Left colon (tissue), 2 donors: ENCODE results near the gene NRIP1. TPM values are rescaled to one million over a fixed set of nuclear protein-coding genes. Genes with fewer than 3 reads are reported as not detected.
"Not testable (repeated sequence)": the region's sequence is repeated elsewhere in the genome, so short reads cannot be mapped to it uniquely, and the experiment has no call there.

Experiments used
- ATAC-seq: fragments of 200-7000 bp; cut with Tn5 transposase; one replicate; pipeline ENCODE4 v1.9.1; 2020; ENCODE audit warnings: mild to moderate bottlenecking, moderate library complexity
- DNase-seq, 2 donors: peaks; one replicate each; pipeline ENCODE4 v3.0.0-alpha.2; 2020
- intact Hi-C, 2 donors: fragments of 100-400 bp; cut with DNase I in 1 of 2; cut with micrococcal nuclease in 1 of 2; formaldehyde crosslinking; loops; one replicate each; pipeline versions ENCODE4 v1.11.2 to v1.14.0; 2022; cut with DNase I, micrococcal nuclease
- total RNA-seq, 2 donors: library from RNA; stranded (reverse); fragmentation: NEBNext Ultra II Directional; extraction: Animal tissue kit (Norgen Biotek cat#: 25700); gene quantifications; one replicate each; pipeline ENCODE4 v1.2.1, GENCODE V29; 2021
- donor health status: DM: no; HTN: no; CAD: no.
- donor health status: DM: yes; HTN: yes; CAD: no.

The NRIP1 gene
- total RNA-seq, 2 donors from 2014 or later = 78.5 to 82.9 TPM

DNA sequence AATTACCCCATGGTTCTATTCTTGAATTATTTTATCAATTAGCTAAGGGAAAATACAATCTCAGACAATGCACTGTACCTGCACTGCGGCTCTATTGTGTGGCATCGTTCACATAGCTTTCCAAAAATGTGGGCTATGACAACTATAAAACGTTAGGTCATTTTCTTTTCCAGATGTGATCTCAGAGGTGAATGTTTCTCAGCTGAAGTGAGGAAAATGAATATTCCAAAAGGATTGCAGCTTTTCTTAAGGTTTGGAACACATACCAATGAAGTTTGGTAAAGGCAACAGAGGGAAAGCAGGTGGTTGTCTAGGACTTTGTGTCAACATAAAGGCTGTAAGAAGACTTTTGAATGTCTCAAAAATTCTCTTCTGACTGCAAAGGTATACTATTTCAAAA lies 105.5 kb downstream of the NRIP1 start:
- intact Hi-C loops = no loop called here
- ATAC-seq (peak; percentile 12), DNase-seq (no peak)

DNA sequence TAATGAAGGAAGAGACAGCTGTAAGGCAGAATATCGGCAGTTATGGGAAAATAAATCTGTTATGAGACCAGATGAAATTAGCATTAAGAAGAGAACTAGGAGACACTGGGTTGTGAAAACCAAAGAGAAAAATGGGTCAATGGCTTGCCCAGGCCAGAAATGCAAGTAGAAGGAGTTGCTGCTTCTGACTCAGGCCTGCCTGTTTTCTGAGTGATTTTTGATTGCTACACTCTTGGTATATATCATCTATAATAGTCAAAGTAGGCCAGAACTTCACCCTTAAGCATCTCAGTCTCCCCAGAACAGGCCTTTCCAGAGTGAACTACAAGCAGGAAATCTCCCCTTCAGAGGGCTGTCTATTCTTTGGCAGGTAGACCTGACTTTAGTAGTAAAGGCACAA lies 107.0 kb downstream of the NRIP1 start:
- intact Hi-C loops = no loop called here
- DNase-seq = no peak

DNA sequence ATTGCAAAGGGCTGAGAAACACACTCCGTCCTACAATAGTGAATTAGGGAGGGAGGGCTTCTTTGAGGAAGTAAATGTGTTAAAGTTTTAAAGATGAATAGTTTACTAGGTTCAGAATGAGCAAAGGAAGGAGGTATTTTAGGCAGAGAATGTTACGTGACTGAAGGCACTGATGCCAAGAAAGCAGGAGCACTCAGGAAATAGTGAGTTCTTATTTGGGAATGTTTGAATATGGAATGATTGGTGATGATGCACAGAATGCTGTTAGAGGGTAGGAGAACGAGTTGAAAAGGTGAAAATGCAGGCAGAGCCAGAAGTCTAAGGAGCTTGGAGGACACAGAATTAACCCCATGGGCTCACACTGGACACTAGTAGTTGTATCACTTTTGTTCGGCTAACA lies 108.0 kb downstream of the NRIP1 start:
- intact Hi-C loops = no loop called here

More for the DNA sequence above, 107.0 kb downstream of the NRIP1 start:
- peak; percentile 14 for ATAC-seq

DNA sequence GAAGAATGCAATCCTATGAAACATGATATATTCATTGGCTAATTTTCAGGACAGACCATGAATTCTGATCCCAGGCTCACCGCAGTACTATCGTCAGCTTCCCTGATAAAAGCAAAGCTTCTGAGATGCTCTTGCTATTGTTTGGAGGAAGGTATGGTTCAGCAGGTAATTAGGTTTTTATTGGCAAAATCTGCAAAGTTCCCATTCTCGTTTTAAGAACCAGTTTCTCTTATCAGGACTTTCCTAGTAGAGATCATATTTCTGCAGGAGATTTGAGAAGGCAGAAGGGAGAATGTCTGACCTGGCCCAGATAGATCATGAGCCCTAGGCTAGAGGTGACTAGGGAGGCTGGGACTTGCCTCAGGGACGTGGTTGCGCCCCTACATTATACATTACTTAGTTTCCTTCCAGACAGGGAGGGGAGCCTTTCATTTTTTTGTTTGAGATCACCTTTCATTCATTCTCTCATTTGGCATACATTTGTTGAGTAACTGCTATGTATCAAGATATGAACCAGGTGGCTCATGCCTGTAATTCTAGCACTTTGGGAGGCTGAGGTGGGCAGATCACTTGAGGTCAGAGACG lies 108.8 kb downstream of the NRIP1 start:
- no peak for ATAC-seq
- intact Hi-C loops = no loop called here
- no peak for DNase-seq

More for the DNA sequence above, 108.0 kb downstream of the NRIP1 start:
- no peak for DNase-seq
- ATAC-seq = no peak

DNA sequence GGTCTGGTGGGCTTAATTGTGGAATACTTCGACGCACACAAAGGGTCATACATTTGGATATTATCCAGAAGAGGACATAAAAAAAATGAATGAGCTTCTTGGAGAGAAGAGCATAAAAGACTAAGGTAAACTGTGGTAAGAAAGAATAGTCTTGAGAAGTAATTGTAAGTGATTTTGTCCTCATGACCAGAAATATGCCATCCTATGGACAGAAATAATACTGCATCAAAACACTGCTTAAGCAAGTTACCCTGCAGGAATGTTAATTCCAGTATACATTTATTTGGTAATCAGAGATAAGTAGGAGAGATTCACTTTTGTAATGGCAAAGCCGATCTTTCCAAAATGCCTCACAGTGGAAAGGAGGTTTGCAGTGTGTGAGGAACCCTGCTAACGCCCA lies 111.9 kb downstream of the NRIP1 start:
- DNase-seq (no peak), ATAC-seq (no peak)
- intact Hi-C loops = no loop called here

- DNase-seq = no peak
- intact Hi-C loops = no loop called here
- ATAC-seq = no peak
Observed at GRCh38 chr21:14949603-14950002, 115.2 kb downstream of the NRIP1 start.

- ATAC-seq (no peak), DNase-seq (no peak)
- intact Hi-C loops = no loop called here
Observed at GRCh38 chr21:14947613-14948160, 117.1 kb downstream of the NRIP1 start.

GRCh38 chr21:14945176-14945575 lies 119.6 kb downstream of the NRIP1 start:
- peak; percentile 72 for ATAC-seq
- DNase-seq = no peak
- intact Hi-C loops = no loop called here

DNA sequence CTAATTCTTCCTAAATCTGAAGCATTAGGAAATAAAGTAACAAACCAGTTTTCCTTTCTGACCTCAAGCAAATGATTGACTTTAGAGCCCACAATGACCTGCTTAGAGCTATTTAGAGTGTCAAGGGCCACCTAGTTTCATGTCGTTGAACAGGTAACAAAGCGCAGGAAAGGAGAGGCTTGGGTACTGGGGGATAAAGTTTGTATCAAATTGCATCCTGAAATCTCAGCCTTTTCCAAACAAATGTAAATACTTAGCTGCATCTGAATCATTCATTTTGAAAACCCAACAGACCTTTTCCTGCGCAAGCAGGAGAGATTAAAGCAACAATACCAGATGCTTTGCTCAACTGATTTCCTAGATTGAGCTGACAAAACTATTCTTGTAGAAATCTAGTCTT lies 121.2 kb downstream of the NRIP1 start:
- intact Hi-C loops = no loop called here
- DNase-seq = no peak
- no peak for ATAC-seq

DNA sequence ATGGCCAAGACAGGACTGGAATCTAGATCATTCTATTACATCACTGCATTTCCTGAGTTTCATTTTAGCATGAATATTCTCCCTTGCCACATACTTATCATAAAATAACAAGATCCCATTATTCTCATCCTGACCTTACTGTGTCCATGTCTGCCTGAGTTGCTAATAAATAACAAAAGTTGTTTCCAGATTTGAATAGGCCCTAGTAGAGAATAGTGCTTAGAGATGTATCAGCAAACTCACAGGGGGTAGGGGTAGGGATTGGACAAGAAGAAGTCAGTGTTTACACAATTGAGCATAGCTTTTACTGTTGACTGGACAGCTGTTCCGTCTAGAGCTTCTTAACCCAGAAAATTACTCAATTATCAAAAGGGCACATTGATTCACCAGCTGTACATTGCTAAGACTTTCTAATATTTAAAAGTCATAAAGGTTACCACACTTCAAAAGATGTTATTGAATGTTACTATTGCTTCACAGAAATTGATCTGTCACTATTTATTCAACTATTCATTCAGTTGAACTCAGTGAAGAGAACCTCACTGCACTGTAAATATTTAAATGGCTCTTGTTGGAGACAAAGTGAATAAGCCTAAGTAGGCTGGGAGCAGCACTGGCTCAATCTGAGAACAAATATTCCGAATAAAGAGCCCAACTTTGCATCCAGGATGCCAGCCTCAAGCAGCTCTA lies 121.9 kb downstream of the NRIP1 start:
- DNase-seq (no peak), ATAC-seq (no peak)
- intact Hi-C loops = no loop called here

- ATAC-seq, intact Hi-C loops: not testable (repeated sequence)
Observed at GRCh38 chr21:14927324-14927723, 137.5 kb downstream of the NRIP1 start.

DNA sequence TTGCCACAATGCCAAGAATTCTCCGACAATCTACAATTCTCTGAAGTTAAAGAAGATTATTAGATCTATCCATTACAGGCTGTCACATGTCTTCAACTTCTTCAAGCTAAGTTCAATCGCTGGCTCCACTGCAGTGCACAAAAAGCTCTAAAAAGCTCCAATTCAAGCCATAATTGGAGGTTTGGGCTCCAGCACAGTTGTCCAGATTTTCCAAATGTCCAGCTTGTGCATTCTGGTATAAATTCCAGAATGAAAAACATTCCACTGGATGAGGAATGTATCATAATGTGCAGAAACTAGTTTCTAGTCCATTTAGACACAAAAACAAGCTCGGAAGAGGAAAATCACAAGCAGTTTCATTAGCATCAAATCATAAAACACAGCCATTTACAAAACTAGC lies 138.6 kb downstream of the NRIP1 start:
- intact Hi-C loops = no loop called here
- no peak for DNase-seq
- ATAC-seq = no peak

More at GRCh38 chr21:14927324-14927723, 137.5 kb downstream of the NRIP1 start:
- not testable (repeated sequence) for DNase-seq

DNA sequence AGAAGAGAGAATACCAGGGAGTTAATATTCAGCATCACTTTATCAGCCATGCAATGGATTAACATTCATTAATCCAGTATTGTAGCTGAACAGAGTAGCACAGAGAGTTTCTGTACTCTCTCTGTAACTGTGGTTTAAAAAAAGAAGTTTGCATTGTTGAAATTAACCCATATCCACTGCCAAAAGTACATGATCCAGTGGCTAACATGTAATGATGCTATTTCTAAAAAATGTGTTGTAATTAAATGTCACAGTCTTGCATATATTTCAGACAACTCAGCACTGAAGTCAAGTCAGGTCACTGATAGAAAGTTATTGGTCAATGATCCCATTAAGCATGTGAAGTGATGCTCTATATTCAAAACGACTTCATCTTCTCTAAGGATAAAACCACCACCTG lies 141.3 kb downstream of the NRIP1 start:
- intact Hi-C loops = no loop called here

DNA sequence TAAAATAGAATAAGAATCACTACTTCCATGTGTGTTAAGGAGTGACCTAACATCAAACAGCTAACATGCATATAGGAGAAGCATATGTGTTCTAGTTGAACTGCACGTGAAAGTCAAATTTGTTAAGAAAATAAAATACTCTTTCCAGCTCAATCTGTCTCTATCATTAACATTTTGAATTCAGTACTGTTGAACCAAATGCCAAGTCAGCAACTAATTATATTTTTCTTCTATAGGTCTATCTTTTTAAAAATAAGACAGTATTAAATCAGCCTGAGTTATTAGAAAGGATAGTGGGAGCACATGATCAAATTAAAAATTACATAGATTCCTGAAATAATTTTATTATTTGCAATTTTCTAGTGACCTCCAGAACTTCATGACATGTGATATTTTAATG lies 141.8 kb downstream of the NRIP1 start:
- ATAC-seq = no peak
- intact Hi-C loops = no loop called here
- no peak for DNase-seq

More for the DNA sequence above, 141.3 kb downstream of the NRIP1 start:
- DNase-seq (no peak), ATAC-seq (no peak)

DNA sequence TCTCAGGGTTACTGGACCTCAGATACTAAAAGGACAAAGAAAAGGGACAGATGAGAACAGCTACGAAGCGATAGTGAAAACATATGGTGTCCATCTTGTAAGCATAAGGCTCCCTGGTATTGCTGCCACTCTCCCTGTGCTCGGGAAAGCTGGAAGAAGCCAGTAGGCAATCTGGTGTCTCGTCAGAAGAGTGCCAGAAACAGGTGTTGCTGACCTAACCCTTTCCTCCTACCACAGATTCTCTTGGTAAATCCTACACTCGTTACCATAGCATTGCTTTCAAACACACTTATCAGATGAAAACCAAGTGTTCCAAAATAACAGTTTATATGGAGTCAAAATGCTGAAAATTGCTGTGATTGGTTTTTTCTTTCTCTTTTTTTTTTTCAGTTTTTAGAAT lies 146.3 kb downstream of the NRIP1 start:
- ATAC-seq (no peak), DNase-seq (no peak)
- intact Hi-C loops = no loop called here

DNA sequence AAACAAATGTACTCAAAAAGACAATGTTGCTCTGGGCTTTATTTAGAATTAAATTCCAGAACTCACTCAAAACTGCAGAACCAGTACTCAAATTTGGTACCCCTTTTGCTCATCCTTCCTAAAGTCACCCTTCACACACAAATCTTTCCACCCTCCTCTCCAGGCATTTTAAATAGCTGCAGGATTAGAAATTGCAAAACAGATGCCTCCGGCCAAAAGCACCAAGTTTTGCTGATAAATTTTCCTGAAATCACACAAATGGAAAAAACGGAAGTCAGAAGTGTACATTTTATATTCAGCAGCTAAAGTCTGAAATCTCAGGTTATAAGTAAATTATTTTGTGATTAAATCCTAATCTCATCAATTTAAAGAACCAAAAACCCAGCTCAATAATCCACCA lies 147.0 kb downstream of the NRIP1 start:
- ATAC-seq (no peak), DNase-seq (no peak)
- intact Hi-C loops = no loop called here

- intact Hi-C loops = no loop called here
- ATAC-seq (peak; percentile 96), DNase-seq (peak in 1 of 2 donors; percentile 9)
Observed at GRCh38 chr21:14916676-14917141, 148.1 kb downstream of the NRIP1 start.

- DNase-seq = no peak
- ATAC-seq = no peak
- intact Hi-C loops = no loop called here
Observed at GRCh38 chr21:14913638-14914037, 151.2 kb downstream of the NRIP1 start.

DNA sequence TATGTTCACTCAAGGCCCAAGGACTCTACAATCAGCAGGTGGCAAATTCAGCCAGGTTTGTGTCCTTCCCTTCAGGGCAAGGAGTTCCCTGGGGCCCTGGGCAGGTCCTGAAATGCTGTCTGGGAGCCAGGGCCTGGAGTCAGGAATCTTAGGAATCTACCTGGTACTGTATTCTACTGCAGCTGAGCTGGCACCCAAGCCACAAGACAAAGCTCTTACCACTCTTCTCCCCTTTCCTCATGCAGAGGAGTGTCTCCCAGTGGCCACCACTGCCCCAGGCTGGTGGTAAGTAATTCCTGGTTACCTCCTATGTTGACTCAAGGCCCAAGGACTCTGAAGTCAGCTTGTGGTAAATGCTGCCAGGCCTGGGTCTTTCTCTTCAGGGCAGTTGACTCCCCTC lies 153.4 kb downstream of the NRIP1 start:
- DNase-seq (no peak), ATAC-seq (no peak)
- intact Hi-C loops = no loop called here
